ENCODE measurements around the gene TMEM116.

The TMEM116 gene

GRCh38 chr12:111937429-111937828 lies 75.5 kb downstream of the TMEM116 start:
- Histone ChIP-seq H3K9me3 (ENCODE audit: insufficient read depth, low read length) (no peaks in the 10 kb centered on the region), H3K4me2 (ENCODE audit: low read length) (no peak overlapping the region), H3K4me3 (ENCODE audit: low read length) (no peak overlapping the region), H3K36me3 (replicated peaks; ENCODE audit: low read depth, low read length) (no peaks in the 10 kb centered on the region), H4K20me1 (ENCODE audit: insufficient read depth, low read length) (no peaks in the 10 kb centered on the region), H2AFZ (ENCODE audit: low read depth, low read length) (no peak overlapping the region), H3K9ac (ENCODE audit: low read length) (no peak overlapping the region), H3K27me3 (ENCODE audit: low read depth, low read length) (no peaks in the 10 kb centered on the region), H3K27ac (ENCODE audit: low read length) (no peak overlapping the region), H3K4me1 (ENCODE audit: low read length) (peaks cover 6% of the 10 kb centered on the region; the same call in 1 of the 2 replicates), H3K79me2 (ENCODE audit: low read length) (no peaks in the 10 kb centered on the region)
- TF ChIP-seq EZH2phosphoT487 (IDR thresholded peaks at IDR 0.05; ENCODE audit: low read depth): no peak
- no peak for TF ChIP-seq CTCF (IDR thresholded peaks at IDR 0.05; ENCODE audit: low read depth, low read length)

- H3K4me1 ChIP-seq (ENCODE audit: low read length): peaks cover 6% of the 10 kb centered on the region; the same call in 1 of the 2 replicates
- H3K4me2 ChIP-seq (ENCODE audit: low read length): no peak overlapping the region
- H2AFZ ChIP-seq (ENCODE audit: low read depth, low read length): no peak overlapping the region
- no peaks in the 10 kb centered on the region for H3K27me3 ChIP-seq (ENCODE audit: low read depth, low read length)
- H3K27ac ChIP-seq (ENCODE audit: low read length): no peak overlapping the region
- no peak overlapping the region for H3K4me3 ChIP-seq (ENCODE audit: low read length)
- no peaks in the 10 kb centered on the region for H3K36me3 ChIP-seq (replicated peaks; ENCODE audit: low read depth, low read length)
- no peaks in the 10 kb centered on the region for H4K20me1 ChIP-seq (ENCODE audit: insufficient read depth, low read length)
- H3K79me2 ChIP-seq (ENCODE audit: low read length): no peaks in the 10 kb centered on the region
- TF ChIP-seq EZH2phosphoT487 (IDR thresholded peaks at IDR 0.05; ENCODE audit: low read depth): no peak
- no peak for TF ChIP-seq CTCF (IDR thresholded peaks at IDR 0.05; ENCODE audit: low read depth, low read length)
- H3K9me3 ChIP-seq (ENCODE audit: insufficient read depth, low read length): no peaks in the 10 kb centered on the region
- no peak overlapping the region for H3K9ac ChIP-seq (ENCODE audit: low read length)
These were observed 76.1 kb downstream of the TMEM116 start for GRCh38 chr12:111936869-111937268.

GRCh38 chr12:111932241-111932640 lies 80.7 kb downstream of the TMEM116 start:
- Histone ChIP-seq H3K36me3 (replicated peaks; ENCODE audit: low read depth, low read length) (no peaks in the 10 kb centered on the region), H3K9ac (ENCODE audit: low read length) (no peak overlapping the region), H2AFZ (ENCODE audit: low read depth, low read length) (no peak overlapping the region), H3K79me2 (ENCODE audit: low read length) (no peaks in the 10 kb centered on the region), H3K4me3 (ENCODE audit: low read length) (no peak overlapping the region), H3K4me2 (ENCODE audit: low read length) (no peak overlapping the region), H3K9me3 (ENCODE audit: insufficient read depth, low read length) (no peaks in the 10 kb centered on the region), H3K27me3 (ENCODE audit: low read depth, low read length) (no peaks in the 10 kb centered on the region), H3K27ac (ENCODE audit: low read length) (no peak overlapping the region), H3K4me1 (ENCODE audit: low read length) (peaks cover 1% of the 10 kb centered on the region; the same call in 1 of the 2 replicates), H4K20me1 (ENCODE audit: insufficient read depth, low read length) (no peaks in the 10 kb centered on the region)
- no peak for TF ChIP-seq CTCF (IDR thresholded peaks at IDR 0.05; ENCODE audit: low read depth, low read length)
- no peak for TF ChIP-seq EZH2phosphoT487 (IDR thresholded peaks at IDR 0.05; ENCODE audit: low read depth)

DNA sequence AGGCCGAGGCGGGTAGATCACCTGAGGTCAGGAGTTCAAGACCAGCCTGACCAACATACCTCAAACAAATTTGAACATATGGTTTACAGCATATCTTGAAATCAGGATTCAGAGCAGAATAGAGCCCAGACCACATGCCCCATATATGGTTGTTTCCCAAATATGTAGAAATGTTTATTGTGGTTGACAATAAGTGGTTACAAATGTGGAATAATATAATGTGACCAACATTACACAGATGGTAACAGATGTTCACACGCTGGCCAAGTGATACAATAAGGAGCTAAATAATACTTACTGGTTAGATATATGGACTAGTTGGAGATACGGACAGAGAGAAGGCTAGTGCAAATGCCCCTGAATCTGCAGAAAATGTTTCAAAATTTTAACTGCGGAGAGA lies 85.6 kb downstream of the TMEM116 start:
- H3K27ac ChIP-seq (ENCODE audit: low read length): no peak overlapping the region
- H3K27me3 ChIP-seq (ENCODE audit: low read depth, low read length): no peaks in the 10 kb centered on the region
- no peaks in the 10 kb centered on the region for H4K20me1 ChIP-seq (ENCODE audit: insufficient read depth, low read length)
- H3K4me2 ChIP-seq (ENCODE audit: low read length): no peak overlapping the region
- H3K4me3 ChIP-seq (ENCODE audit: low read length): no peak overlapping the region
- no peaks in the 10 kb centered on the region for H3K36me3 ChIP-seq (replicated peaks; ENCODE audit: low read depth, low read length)
- TF ChIP-seq EZH2phosphoT487 (IDR thresholded peaks at IDR 0.05; ENCODE audit: low read depth) (no peak), CTCF (IDR thresholded peaks at IDR 0.05; ENCODE audit: low read depth, low read length) (no peak)
- H2AFZ ChIP-seq (ENCODE audit: low read depth, low read length): no peak overlapping the region
- no peaks in the 10 kb centered on the region for H3K79me2 ChIP-seq (ENCODE audit: low read length)
- H3K9me3 ChIP-seq (ENCODE audit: insufficient read depth, low read length): no peaks in the 10 kb centered on the region
- no peaks in the 10 kb centered on the region for H3K4me1 ChIP-seq (ENCODE audit: low read length)
- no peak overlapping the region for H3K9ac ChIP-seq (ENCODE audit: low read length)

All from OCI-LY3 (cell line).